Measurements from ENCODE around the gene PCDHA4.
"Not testable (repeated sequence)": the region's sequence is repeated elsewhere in the genome, so short reads cannot be mapped to it uniquely, and the experiment has no call there.

The PCDHA4 gene

GRCh38 chr5:140806834-140807775 is at the start of gene PCDHA4:
Gene PCDHA4 (plus strand): TSS chr5:140807068.
- DNase-seq (ENCODE audit: low read depth in 1 of 2, low spot score in 1 of 2) = no peak

- no peak for DNase-seq (ENCODE audit: low read depth in 1 of 2, low spot score in 1 of 2)
Measured at GRCh38 chr5:140764177-140764973, 42.5 kb upstream of the PCDHA4 start.

DNA sequence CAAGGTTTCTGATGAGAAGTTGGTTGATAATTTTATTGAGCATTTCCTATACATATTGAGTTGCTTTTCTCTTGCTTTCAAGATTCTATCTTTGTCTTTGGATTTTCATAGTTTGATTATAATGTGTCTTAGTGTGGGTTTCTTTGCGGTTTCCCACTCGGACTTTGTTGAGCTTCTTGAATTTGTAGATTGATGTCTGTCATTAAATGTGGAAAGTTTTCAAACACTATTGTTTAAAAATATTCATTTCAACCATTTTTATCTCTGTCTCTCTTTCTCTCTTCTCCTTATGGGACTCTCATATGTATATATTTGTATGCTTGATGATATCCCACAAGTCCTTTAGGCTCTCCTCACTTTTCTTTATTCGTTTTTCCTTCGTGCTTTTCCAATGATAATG is 39.4 kb upstream of the PCDHA4 start:
- no peak for DNase-seq (ENCODE audit: low read depth in 1 of 2, low spot score in 1 of 2)

- no peak for DNase-seq (ENCODE audit: low read depth in 1 of 2, low spot score in 1 of 2)
Measured at GRCh38 chr5:140780512-140780911, 26.4 kb upstream of the PCDHA4 start.

- no peak for DNase-seq (ENCODE audit: low read depth in 1 of 2, low spot score in 1 of 2)
Measured at GRCh38 chr5:140785905-140786686, 20.8 kb upstream of the PCDHA4 start, which contains the start of gene PCDHA1. Gene PCDHA1 (plus strand): TSS chr5:140786140.

GRCh38 chr5:140787422-140787821 is 19.4 kb upstream of the PCDHA4 start:
- DNase-seq (ENCODE audit: low read depth in 1 of 2, low spot score in 1 of 2) = not testable (repeated sequence)

GRCh38 chr5:140787849-140788504 is 18.9 kb upstream of the PCDHA4 start:
- not testable (repeated sequence) for DNase-seq (ENCODE audit: low read depth in 1 of 2, low spot score in 1 of 2)

GRCh38 chr5:140791089-140791488 is 15.8 kb upstream of the PCDHA4 start:
- no peak for DNase-seq (ENCODE audit: low read depth in 1 of 2, low spot score in 1 of 2)

- DNase-seq (ENCODE audit: low read depth in 1 of 2, low spot score in 1 of 2) = no peak
Measured at GRCh38 chr5:140794595-140795258, 12.1 kb upstream of the PCDHA4 start, which contains the start of gene PCDHA2. Gene PCDHA2 (plus strand): TSS chr5:140794852.

DNA sequence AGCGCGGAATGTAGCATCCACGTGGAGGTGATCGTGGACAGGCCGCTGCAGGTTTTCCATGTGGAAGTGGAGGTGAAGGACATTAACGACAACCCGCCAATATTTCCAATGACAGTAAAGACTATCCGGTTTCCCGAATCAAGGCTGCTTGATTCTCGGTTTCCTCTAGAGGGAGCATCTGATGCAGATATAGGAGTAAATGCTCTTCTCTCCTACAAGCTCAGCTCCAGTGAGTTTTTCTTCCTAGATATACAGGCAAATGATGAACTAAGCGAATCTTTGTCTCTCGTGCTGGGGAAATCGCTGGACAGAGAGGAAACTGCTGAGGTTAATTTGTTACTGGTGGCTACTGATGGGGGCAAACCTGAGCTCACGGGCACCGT is 11.6 kb upstream of the PCDHA4 start:
- DNase-seq (ENCODE audit: low read depth in 1 of 2, low spot score in 1 of 2) = no peak

DNA sequence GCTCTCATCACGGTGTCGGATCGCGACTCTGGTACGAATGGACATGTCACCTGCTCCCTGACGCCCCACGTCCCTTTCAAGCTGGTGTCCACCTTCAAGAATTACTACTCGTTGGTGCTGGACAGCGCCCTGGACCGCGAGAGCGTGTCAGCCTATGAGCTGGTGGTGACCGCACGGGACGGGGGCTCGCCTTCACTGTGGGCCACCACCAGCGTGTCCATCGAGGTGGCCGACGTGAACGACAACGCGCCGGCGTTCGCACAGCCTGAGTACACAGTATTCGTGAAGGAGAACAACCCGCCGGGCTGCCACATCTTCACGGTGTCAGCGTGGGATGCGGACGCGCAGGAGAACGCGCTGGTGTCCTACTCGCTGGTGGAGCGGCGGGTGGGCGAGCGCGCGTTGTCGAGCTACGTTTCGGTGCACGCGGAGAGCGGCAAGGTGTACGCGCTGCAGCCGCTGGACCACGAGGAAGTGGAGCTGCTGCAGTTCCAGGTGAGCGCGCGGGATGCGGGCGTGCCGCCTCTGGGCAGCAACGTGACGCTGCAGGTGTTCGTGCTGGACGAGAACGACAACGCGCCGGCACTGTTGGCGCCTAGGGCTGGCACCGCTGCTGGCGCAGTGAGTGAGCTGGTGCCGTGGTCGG is 10.7 kb upstream of the PCDHA4 start:
- not testable (repeated sequence) for DNase-seq (ENCODE audit: low read depth in 1 of 2, low spot score in 1 of 2)

DNA sequence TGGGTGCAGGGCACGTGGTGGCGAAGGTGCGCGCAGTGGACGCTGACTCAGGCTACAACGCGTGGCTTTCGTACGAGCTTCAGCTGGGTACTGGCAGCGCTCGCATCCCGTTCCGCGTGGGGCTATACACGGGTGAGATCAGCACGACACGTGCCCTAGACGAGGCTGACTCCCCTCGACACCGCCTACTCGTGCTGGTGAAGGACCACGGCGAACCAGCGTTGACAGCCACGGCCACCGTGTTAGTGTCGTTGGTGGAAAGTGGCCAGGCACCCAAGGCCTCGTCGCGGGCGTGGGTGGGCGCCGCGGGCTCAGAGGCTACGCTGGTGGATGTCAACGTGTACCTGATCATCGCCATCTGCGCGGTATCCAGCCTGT is 10.2 kb upstream of the PCDHA4 start:
- no peak for DNase-seq (ENCODE audit: low read depth in 1 of 2, low spot score in 1 of 2)

DNA sequence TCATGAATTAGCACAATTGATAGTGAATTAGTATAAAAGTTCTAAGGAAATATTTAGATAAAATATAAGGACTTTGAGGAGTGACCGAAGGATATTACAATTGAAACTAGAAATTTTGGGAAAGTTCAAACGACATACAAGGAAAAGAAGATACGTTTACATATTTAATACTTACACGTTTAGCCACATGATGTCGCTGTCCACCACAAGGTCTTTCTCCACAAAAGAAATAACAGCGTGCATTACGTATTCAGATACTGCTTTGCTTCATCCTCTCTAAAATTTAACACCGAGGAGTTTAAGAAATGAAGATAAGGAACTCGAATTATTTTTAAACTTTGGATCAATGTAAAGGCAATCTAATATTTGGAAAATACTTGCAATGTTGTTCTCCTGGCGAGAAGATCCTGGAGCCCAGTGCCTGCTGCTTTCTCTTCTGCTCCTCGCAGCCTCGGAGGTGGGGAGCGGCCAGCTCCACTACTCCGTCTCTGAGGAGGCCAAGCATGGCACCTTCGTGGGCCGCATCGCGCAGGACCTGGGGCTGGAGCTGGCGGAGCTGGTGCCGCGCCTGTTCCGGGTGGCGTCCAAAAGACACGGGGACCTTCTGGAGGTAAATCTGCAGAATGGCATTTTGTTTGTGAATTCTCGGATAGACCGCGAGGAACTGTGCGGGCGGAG is 5.9 kb upstream of the PCDHA4 start, which contains the start of gene PCDHA3:
Gene PCDHA3, plus strand, starts transcription at position 242 of the 678 bp plus-strand sequence.
- DNase-seq (ENCODE audit: low read depth in 1 of 2, low spot score in 1 of 2) = no peak

DNA sequence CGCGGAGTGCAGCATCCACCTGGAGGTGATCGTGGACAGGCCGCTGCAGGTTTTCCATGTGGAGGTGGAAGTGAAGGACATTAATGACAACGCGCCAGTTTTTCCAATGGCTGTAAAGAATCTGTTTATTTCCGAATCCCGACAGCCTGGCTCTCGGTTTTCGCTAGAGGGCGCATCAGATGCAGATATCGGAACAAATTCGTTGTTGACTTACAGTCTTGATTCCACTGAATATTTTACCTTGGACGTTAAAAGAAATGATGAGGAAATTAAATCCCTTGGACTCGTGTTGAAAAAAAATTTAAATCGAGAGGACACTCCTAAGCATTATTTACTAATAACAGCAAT is 5.4 kb upstream of the PCDHA4 start:
- DNase-seq (ENCODE audit: low read depth in 1 of 2, low spot score in 1 of 2) = no peak

GRCh38 chr5:140802381-140802780 is 4.5 kb upstream of the PCDHA4 start:
- DNase-seq (ENCODE audit: low read depth in 1 of 2, low spot score in 1 of 2) = not testable (repeated sequence)

GRCh38 chr5:140802781-140803271 is 4.0 kb upstream of the PCDHA4 start:
- DNase-seq (ENCODE audit: low read depth in 1 of 2, low spot score in 1 of 2) = no peak

DNA sequence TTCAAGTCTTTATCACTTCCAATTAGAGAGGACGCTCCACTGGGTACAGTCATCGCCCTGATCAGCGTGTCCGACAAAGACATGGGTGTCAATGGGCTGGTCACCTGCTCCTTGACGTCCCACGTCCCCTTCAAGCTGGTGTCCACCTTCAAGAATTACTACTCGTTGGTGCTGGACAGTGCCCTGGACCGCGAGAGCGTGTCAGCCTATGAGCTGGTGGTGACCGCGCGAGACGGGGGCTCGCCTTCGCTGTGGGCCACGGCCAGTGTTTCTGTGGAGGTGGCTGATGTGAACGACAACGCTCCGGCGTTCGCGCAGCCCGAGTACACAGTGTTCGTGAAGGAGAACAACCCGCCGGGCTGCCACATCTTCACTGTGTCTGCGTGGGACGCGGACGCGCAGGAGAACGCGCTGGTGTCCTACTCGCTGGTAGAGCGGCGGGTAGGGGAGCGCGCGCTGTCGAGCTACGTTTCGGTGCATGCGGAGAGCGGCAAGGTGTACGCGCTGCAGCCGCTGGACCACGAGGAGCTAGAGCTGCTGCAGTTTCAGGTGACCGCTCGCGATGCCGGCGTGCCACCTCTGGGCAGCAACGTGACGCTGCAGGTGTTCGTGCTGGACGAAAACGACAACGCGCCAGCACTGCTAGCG is 1.5 kb downstream of the PCDHA4 start:
- DNase-seq (ENCODE audit: low read depth in 1 of 2, low spot score in 1 of 2) = not testable (repeated sequence)

- no peak for DNase-seq (ENCODE audit: low read depth in 1 of 2, low spot score in 1 of 2)
Measured at GRCh38 chr5:140808889-140809291, 2.0 kb downstream of the PCDHA4 start.
